ENCODE results near the gene XRCC5. TPM values are rescaled to one million over a fixed set of nuclear protein-coding genes. Genes with fewer than 3 reads are reported as not detected.

The XRCC5 gene
- 221 and 300 TPM in 2 replicates for total RNA-seq

DNA sequence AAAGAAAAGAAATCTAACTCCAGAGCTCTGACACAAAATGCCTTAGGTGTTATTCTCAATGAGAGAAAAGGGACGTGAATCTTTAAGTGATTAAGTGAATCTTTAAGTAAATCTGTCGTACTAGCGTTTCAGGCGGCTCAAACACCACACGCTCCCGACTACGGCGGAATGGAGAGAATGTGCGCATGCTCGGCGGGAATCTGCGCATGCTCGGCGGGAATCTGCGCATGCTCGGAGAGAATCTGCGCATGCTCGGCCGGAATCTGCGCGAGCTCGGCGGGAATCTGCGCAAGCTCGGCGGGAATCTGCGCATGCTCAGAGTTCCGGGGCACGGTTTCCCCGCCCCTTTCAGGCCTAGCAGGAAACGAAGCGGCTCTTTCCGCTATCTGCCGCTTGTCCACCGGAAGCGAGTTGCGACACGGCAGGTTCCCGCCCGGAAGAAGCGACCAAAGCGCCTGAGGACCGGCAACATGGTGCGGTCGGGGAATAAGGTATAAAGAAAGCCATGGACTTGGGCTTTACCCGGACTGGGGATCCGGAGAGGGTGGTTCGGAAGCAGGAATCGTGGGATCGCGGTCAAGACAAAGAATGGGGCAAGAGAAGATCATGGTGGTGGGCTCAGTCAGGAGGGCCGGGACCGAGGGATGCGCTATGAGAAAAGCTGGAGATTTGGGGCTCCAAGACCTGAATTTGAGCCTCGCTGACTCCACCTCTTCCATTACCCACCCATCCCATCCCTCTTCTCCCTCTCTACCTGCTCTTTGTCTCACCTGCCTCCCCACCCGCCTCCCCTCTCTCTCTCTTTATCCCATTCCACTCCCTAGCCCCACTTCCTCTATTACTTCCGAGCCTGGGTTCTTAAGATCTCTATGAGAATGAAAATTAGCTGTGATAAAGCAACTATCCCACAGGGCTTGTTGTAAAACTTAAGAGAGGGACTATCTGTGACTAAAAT lies at the start of gene XRCC5:
XRCC5 (plus strand) TSS at position 382 of the 955 bp plus-strand sequence; CDS start at position 471, 89 bp downstream.

GRCh38 chr2:216081487-216082116 lies 27.5 kb upstream of the XRCC5 start, which contains the start of the genes PECR and TMEM169:
Gene PECR, minus strand, starts transcription at chr2:216081809. Its CDS starts 68 bp downstream, at chr2:216081741.
Gene TMEM169, plus strand, starts transcription at chr2:216081919. Its CDS starts 14,045 bp downstream, at chr2:216095964.

Other genes starting within 250 kb of the XRCC5 start
- gene MREG, start 95.8 kb upstream of the XRCC5 start, total RNA-seq, result 2.7 and 3.6 TPM in 2 replicates
- gene PECR, start 27.5 kb upstream of the XRCC5 start, total RNA-seq, result 7.7 and 9.5 TPM in 2 replicates
- gene TMEM169, start 27.4 kb upstream of the XRCC5 start, total RNA-seq, result under 0.01 and 0.14 TPM in 2 replicates

Data from smooth muscle cell of the umbilical artery (primary cell).